ENCODE measurements around the gene DMD. TPM values are rescaled to one million over a fixed set of nuclear protein-coding genes. Genes with fewer than 3 reads are reported as not detected.

DMD gene
- total RNA-seq, 1 experiment from 2014 or later: 47.2 TPM

- Mint-ChIP-seq H3K4me3 (ENCODE audit: unreplicated experiment) (no peak overlapping the region), H3K9me3 (ENCODE audit: unreplicated experiment) (no peaks in the 10 kb centered on the region), H3K36me3 (ENCODE audit: insufficient read depth, unreplicated experiment) (no peaks in the 10 kb centered on the region), H3K27ac (ENCODE audit: unreplicated experiment) (no peak overlapping the region), H3K27me3 (ENCODE audit: insufficient read depth, unreplicated experiment) (no peaks in the 10 kb centered on the region), H3K4me1 (ENCODE audit: low read depth, unreplicated experiment) (no peaks in the 10 kb centered on the region)
- Histone ChIP-seq H3K4me1 (no peaks in the 10 kb centered on the region), H3K27me3 (replicated peaks; ENCODE audit: control insufficient read depth, insufficient read depth, low read length) (no peaks in the 10 kb centered on the region), H3K9me3 (no peaks in the 10 kb centered on the region), H3K4me3 (ENCODE audit: low read depth, low read length) (no peak overlapping the region), H3K36me3 (ENCODE audit: control insufficient read depth, insufficient read depth, low read length) (no peaks in the 10 kb centered on the region)
- ChIA-PET POLR2A (no interaction called here), CTCF (interaction anchor here (0.5 kb wide), 1 partner anchor 362 kb away, joined by 3 read pairs; no protein-coding TSS in a partner anchor)
- intact Hi-C loops (cut with micrococcal nuclease; ENCODE audit: unreplicated experiment): no loop called here
- peak; percentile 6 to 35 for DNase-seq
- no TSS peak for BruUV-seq (replicated peaks)
- no peak for TF ChIP-seq CTCF (IDR thresholded peaks at IDR 0.05; ENCODE audit: insufficient read depth in 1 of 2, low read depth in 1 of 2, low read length in 1 of 2, severe bottlenecking in 1 of 2, unreplicated experiment in 1 of 2)
Observed at GRCh38 chrX:32868524-32868895, 342.8 kb downstream of the DMD start.

- no peaks in the 10 kb centered on the region for H3K27me3 Mint-ChIP-seq (ENCODE audit: insufficient read depth, unreplicated experiment)
Observed at GRCh38 chrX:32867781-32868523, 343.4 kb downstream of the DMD start.

GRCh38 chrX:32852203-32852602, 359.1 kb downstream of the DMD start:
- POLR2A ChIA-PET: no interaction called here
- BruUV-seq (replicated peaks): no TSS peak
- no peaks in the 10 kb centered on the region for H3K4me1 Mint-ChIP-seq (ENCODE audit: low read depth, unreplicated experiment)
- H3K4me3 ChIP-seq (ENCODE audit: low read depth, low read length): no peak overlapping the region
- H3K27me3 ChIP-seq (replicated peaks; ENCODE audit: control insufficient read depth, insufficient read depth, low read length): no peaks in the 10 kb centered on the region
- DNase-seq: no peak
- no peak overlapping the region for H3K4me3 Mint-ChIP-seq (ENCODE audit: unreplicated experiment)
- intact Hi-C loops (cut with micrococcal nuclease; ENCODE audit: unreplicated experiment): no loop called here
- CTCF ChIA-PET: no interaction called here
- H3K9me3 Mint-ChIP-seq (ENCODE audit: unreplicated experiment): no peaks in the 10 kb centered on the region
- no peaks in the 10 kb centered on the region for H3K36me3 ChIP-seq (ENCODE audit: control insufficient read depth, insufficient read depth, low read length)
- H3K4me1 ChIP-seq: no peaks in the 10 kb centered on the region
- no peak overlapping the region for H3K27ac Mint-ChIP-seq (ENCODE audit: unreplicated experiment)
- H3K27me3 Mint-ChIP-seq (ENCODE audit: insufficient read depth, unreplicated experiment): no peaks in the 10 kb centered on the region
- H3K36me3 Mint-ChIP-seq (ENCODE audit: insufficient read depth, unreplicated experiment): no peaks in the 10 kb centered on the region
- TF ChIP-seq CTCF (IDR thresholded peaks at IDR 0.05; ENCODE audit: insufficient read depth in 1 of 2, low read depth in 1 of 2, low read length in 1 of 2, severe bottlenecking in 1 of 2, unreplicated experiment in 1 of 2): no peak
- H3K9me3 ChIP-seq: no peaks in the 10 kb centered on the region

More at GRCh38 chrX:32867781-32868523, 343.4 kb downstream of the DMD start:
- intact Hi-C loops (cut with micrococcal nuclease; ENCODE audit: unreplicated experiment): no loop called here
- no peaks in the 10 kb centered on the region for H3K9me3 ChIP-seq
- H3K4me1 ChIP-seq: no peaks in the 10 kb centered on the region
- no peak overlapping the region for H3K4me3 ChIP-seq (ENCODE audit: low read depth, low read length)
- Mint-ChIP-seq H3K4me1 (ENCODE audit: low read depth, unreplicated experiment) (no peaks in the 10 kb centered on the region), H3K9me3 (ENCODE audit: unreplicated experiment) (no peaks in the 10 kb centered on the region), H3K27ac (ENCODE audit: unreplicated experiment) (no peak overlapping the region), H3K4me3 (ENCODE audit: unreplicated experiment) (no peak overlapping the region), H3K36me3 (ENCODE audit: insufficient read depth, unreplicated experiment) (no peaks in the 10 kb centered on the region)
- ChIA-PET POLR2A (no interaction called here), CTCF (interaction anchor here (0.5 kb wide), 1 partner anchor 362 kb away, joined by 3 read pairs; no protein-coding TSS in a partner anchor)
- TF ChIP-seq CTCF (IDR thresholded peaks at IDR 0.05; ENCODE audit: insufficient read depth in 1 of 2, low read depth in 1 of 2, low read length in 1 of 2, severe bottlenecking in 1 of 2, unreplicated experiment in 1 of 2): no peak
- H3K36me3 ChIP-seq (ENCODE audit: control insufficient read depth, insufficient read depth, low read length): no peaks in the 10 kb centered on the region
- no TSS peak for BruUV-seq (replicated peaks)
- DNase-seq: no peak
- H3K27me3 ChIP-seq (replicated peaks; ENCODE audit: control insufficient read depth, insufficient read depth, low read length): no peaks in the 10 kb centered on the region

Measured in Caco-2 (cell line).